NCI-H2107 (cell line): ENCODE data around the gene GSK3B.

ENCODE experiments used
- DNase-seq: peaks from one replicate; lab custom pipeline; 2025; lab: John Stamatoyannopoulos, UW

GSK3B gene

DNA sequence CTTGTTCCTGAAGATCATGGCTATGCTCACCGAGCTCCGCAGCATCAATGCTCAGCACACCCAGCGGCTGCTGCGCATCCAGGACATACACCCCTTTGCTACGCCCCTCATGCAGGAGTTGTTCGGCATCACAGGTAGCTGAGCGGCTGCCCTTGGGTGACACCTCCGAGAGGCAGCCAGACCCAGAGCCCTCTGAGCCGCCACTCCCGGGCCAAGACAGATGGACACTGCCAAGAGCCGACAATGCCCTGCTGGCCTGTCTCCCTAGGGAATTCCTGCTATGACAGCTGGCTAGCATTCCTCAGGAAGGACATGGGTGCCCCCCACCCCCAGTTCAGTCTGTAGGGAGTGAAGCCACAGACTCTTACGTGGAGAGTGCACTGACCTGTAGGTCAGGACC is 277.2 kb downstream of the GSK3B start:
- DNase-seq: no peak

DNA sequence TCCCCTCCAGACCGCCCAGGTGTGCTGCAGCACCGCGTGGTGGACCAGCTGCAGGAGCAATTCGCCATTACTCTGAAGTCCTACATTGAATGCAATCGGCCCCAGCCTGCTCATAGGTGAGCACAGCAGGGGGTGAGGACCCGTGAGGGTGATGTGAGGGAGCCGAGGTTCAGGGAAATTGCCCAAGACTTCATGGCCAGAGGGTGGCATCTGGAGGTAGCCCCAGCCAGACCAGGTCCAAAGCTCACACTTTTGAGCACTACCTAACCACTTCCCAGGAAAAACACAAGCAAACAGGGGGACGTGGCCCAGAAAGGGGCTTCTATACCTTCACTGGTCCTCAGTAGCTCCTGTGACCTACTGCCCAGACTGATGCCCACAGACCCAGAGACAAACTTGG is 278.5 kb downstream of the GSK3B start:
- no peak for DNase-seq

DNA sequence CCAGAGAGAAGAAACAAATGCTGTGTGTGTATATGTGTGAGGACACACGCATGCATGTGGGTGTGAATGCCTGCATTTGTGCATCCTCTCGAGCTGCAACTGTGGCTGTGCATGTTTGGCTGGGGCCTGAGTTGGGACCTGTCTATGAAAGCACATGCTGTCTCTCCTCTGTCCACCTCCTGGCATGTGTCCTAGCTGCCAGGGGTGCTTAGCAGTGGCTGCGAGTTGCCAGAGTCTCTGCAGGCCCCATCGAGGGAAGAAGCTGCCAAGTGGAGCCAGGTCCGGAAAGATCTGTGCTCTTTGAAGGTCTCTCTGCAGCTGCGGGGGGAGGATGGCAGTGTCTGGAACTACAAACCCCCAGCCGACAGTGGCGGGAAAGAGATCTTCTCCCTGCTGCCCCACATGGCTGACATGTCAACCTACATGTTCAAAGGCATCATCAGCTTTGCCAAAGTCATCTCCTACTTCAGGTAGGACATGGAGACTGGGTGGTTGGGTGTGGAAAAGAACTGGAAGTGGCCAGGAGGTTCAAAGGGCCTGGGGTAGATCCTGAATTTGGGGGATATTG is 281.7 kb downstream of the GSK3B start:
- no peak for DNase-seq

DNA sequence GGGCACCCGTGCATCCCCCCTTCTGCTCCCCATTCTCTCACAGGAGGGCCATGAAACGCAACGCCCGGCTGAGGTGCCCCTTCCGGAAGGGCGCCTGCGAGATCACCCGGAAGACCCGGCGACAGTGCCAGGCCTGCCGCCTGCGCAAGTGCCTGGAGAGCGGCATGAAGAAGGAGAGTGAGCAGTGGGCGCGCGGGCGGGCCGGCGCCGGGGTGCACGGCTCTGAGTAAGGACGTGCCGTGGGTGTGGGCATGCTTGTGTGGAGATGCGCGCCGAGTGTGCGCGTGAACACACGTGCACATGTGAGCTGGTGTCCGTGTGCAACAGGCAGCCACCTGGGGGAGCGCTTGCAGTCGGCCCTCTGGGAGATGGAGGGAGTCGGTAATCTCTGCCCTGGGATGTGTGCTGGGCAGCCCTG is 284.2 kb downstream of the GSK3B start:
- no peak for DNase-seq

DNA sequence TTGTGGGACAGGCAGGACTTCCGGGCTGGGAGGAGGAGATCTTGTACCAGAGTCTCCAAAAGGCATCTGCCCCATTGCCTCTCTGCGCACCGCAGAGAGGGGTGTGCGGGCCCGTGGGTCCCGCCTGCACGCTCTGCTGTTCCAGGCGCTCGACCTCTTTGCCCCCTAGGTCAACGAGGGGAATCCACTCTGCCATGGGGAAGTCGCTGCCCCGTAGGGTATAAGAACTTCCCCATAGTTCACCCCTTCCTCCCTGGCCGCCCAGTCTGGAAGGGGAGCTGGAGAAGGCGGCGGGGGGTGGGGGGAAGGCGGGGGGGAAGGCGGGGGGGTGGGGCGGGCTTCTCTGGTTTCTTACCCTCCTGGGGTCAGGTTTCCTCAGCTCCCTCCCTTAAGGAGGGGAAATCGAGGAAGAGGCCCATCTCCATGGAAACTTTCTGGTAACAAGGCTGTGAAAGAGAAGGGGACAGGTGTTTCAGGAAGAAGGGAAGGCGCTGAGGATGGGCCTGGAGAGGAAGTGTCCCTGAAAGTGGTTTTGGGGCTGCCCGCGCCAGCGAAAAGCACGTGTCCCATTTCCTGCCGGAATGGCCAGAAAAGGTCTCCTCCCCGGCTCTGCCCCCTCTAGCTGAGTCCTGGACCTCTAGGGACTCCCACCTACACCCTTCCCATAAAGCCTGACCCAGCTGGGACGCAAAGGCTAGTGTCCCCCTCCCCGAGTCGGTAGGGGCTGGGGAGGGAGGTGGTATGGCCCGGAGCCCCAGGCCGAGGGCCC is 284.8 kb downstream of the GSK3B start:
- no peak for DNase-seq

DNA sequence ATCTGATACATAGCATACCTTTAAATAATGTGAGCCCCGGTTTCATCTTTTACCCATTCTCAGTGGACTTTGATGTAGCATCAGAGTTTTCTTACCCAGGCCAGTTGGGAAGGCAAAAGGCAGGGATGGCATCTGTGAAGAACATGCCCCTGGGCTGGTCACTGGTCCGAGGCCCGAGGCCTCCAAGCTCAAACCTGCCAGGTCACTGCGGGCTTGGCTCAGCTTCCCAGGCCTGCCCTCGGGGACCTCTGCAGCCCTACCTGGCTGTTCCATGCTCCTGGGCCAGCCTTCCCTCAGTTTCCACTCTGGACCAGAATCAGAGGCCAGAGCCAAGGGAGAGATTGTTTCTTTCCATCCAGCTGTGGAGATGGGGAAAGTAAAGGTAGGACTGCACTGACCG is 285.4 kb downstream of the GSK3B start:
- no peak for DNase-seq

DNA sequence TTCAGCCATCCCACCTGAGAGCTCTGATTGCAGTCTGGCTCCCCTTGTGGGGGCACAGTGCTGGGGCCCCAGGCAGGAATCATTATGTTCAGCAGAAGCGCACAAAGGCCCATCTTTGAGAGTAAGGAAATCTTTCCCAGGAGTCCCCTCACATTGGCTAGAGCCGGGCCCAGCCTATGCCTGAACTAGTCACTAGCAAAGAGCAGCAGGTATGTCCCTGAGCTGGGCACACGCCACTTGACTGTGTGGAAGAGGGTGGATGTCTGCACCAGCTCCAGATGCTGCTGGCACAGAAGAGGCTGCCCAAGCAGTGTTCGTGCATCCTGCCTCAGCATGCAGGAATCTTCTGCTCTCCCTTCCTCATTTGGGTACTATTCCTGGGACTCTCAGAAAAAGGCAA is 286.0 kb downstream of the GSK3B start:
- no peak for DNase-seq

DNA sequence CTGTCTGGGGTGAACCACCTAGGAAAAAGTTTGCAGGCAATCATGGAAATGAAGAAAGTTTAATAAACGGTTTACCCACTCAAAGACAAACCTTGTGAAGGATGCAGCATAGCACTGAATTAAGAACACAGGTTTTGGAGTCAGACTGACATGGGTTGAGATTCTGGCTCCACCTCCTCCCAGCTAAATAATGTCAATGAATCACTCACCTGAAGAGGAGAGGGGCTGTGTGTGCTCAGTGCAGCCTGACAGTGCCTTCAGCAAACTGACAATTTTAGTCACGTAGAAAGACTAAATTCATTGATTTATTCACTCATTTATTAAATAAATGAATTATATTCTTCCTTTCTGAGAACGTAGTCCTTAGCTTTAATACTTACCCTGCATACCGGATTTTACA is 293.4 kb downstream of the GSK3B start:
- DNase-seq: no peak

DNA sequence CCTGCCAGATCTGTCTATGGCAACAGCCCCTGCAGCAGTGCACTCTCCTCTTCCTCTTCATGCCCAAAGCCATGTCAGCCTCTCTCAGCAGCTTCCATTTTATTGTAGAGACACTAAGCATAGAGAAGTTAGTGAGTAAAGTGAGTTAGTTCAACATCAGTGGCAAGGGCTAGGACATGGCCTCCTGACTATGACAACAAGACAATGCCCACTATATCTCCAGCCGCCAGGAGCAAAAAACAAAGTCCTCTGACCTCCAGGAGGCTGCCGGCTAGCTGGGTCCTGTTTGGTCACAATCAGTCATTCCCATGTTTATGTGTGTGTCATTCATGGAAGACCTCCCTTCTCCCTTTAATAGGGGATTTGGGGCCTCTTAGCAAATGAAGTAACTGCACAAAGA is 297.5 kb downstream of the GSK3B start:
- DNase-seq: no peak

DNA sequence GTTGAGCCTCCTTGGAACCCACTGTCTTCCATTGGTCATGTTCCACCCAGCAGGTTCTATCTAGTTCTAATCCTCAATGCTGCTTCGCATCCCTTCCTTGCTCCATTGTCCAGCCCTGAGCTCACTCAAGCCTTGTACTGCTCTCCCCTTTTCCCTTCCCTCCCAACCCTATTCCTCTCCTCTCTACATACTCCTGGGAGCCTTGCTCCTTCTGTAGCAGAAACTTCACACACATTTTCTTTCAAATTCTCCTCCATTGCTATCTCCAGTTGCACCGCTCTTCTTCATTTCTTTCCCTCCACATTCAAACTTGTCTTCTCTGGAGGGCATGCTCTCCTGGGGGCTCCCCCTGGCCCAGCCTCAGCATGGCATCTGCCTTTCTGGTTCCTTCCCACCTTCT is 297.9 kb downstream of the GSK3B start:
- DNase-seq: no peak

DNA sequence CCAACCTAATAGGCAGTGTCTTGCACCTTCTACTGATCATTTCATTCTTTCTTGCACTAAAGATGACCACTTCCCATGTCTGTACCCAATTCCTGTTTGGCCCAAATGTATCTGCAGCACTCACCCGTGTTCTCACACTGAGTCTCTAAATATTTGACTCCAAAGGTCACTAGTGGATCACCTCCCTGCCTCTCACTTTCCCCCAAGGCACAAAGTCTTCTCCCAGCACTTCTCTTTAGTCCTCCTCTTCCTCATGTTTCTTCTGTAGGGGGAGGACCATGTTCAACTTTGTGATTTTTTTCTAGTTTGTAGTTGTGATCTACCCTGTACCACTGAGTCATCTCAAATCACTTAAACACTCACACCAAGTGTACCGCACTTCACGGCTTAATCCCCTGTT is 298.4 kb downstream of the GSK3B start:
- DNase-seq: no peak

DNA sequence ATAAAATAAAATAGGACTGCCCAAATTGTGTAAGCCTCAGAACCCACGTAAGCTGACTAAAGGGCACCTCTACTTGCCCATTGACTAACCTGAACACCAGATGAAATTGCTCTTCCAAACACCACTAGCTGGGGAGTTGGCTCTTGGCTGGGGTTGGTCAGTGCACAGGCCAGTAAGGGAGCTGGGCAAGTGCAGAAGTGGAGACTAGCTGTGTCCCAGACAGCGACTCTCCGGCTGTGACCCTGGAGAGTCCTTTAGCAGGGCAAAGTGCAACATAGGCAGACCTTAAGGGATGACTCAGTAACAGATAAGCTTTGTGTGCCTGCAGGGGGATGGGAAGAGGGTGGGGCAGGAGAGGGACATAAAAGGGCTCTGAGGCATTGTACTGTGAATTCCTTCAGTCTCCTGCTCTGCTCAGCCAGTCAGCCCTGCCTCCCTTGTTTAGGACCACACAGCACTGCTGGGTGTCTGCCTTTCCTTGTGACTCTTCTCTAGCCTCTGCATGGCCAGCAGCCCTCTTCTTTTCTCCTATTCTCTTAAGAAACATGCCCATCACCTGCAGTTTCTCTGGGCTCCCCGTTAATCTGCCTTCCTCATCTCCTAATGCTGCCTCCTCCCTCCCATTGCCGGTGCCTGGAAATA is 299.2 kb downstream of the GSK3B start:
- DNase-seq: no peak

DNA sequence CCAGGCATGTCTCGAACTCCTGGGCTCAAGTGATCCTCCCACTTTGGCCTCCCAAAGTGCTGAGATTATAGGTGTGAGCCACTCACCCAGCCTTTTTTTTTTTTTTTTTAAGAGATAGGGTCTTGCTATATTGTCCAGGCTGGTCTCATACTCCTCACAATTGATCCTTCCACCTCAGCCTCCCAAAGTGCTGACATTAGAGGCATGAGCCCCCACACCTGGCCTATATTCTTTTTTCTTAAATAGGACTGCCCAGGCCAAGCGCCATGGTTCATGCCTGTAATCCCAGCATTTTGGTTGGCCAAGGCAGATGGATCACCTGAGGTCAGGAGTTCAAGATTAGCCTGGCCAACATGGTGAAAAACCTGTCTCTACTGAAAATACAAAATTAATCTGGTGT is 299.8 kb downstream of the GSK3B start:
- no peak for DNase-seq

DNA sequence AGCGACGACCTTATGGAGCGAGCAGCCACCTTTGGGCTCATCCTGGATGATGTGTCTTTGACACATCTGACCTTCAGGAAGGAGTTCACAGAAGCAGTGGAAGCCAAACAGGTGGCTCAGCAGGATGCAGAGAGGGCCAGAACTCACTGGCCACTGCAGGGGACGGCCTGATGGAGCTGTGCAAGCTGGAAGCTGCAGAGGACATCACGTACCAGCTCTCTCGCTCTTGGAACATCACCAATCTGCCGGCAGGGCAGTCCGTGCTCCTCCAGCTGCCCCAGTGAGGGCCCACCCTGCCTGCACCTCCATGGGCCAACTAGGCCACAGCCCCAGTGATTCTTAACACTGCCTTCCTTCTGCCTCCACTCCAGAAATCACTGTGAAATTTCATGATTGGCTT is 302.0 kb downstream of the GSK3B start:
- DNase-seq: no peak

DNA sequence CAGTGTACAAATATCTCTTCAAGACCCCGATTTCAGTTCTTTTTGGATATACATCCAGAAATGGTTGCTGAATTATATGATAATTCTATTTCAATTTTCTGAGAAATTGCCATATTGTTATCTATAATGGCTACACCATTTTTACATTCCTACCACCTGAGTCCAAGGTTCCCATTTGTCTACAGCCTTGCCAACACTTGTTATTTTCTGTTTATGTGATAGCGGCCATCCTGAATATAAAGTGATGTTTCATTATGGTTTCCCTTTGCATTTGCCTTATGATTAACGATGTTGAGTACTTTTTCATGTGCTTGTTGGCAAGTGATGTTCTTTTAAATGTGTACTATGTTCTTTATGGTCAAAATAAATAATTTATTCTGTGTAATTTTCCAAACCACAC is 303.9 kb downstream of the GSK3B start:
- DNase-seq: no peak

DNA sequence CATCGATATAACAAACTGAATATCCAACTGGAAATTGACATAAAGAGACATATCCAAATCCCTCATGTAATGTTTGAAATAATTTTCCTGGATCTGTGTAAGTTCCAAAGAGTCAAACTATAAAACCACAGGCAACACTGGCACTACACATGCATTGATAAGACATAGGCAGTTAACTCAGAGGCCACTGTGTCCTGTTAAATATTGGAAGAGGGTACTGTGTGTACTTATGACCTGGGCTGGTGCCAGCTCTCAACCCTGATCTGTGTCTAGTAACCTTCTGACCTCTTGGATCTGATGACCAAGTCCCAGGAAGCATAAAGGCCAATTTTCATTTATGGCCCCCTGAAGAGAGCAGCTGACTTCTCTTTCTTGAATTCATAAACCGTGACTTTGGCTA is 307.8 kb downstream of the GSK3B start:
- DNase-seq: no peak

DNA sequence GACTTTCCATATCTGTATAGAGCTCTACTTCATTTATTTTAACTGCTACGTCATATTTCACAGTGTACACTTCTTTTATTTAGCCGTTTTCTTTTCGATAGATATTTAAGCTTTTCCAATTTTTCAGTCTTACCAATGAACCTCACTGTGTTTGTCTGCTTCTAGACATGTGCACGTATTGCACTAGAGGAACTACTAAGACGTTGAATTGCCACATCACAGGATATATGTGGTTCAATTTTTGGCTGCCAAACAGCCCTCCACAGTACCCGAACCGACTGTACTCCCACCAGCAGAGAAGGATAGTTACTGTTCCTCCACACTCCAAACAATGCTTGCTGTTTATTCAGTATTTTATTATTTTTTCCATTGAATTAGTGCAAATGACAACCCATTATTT is 310.4 kb downstream of the GSK3B start:
- DNase-seq: no peak

DNA sequence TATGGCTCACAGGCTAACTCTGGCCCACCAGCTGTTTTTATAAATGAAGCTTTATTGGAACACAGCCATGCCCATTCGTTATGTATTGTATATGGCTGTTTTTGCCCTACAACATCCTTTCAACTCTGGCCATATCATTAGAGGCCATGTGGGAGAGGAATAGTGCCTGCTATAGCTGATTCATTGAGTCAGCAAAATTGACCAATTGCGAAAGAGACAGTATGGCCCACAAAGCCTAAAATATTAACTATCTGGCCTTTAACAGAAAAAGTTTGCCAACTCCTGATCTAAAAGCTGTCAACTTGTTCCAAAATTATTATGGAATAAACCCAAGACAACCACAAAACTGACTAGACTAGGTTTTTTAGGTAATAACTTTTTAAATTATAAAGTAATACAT is 311.0 kb downstream of the GSK3B start:
- DNase-seq: no peak

DNA sequence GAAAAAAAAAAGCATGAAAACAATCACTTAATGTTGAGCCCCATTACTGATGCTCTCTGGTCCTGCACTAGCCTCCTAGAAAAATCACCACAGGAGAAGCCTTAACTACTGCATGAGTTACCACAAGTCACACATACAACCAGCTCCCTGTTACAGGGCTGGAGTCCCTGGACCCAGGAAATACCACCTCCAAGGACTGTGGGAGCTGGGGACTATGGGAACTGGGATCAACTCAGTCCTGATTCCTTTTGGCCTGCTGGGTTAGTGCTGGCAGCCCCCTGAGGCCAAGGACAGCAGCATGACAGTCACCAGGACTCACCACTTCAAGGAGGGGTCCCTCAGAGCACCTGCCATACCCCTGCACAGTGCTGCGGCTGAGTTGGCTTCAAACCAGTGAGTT is 311.8 kb downstream of the GSK3B start:
- DNase-seq: no peak

DNA sequence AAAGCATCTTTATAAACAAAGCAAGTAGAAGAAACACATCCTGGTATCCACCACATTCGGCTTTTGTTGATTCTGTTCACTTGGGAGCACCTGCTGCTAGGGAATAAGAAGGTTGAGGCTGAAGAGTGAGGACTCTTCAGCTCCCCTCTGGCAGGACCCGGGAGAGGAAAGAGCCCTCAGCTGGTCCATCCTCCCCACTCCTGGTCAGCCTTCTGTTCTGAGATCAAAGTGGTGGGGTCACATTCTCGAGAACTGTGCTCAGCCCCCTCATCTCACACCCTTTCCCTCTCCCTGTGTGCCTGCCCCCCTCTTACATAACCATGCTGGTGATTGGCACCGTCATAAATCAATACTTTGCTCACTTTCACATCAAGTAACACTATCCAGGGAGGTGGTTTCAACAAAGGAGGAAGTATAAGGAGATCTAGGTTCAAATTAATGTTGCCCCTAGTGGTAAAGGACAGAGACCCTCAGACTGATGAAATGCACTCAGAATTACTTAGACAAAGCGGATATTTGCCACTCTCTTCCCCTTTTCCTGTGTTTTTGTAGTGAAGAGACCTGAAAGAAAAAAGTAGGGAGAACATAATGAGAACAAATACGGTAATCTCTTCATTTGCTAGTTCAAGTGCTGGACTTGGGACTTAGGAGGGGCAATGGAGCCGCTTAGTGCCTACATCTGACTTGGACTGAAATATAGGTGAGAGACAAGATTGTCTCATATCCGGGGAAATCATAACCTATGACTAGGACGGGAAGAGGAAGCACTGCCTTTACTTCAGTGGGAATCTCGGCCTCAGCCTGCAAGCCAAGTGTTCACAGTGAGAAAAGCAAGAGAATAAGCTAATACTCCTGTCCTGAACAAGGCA is 312.7 kb downstream of the GSK3B start, which contains the start of gene NR1I2:
Gene NR1I2, plus strand, starts transcription at position 772 of the 869 bp plus-strand sequence.
- no peak for DNase-seq

DNA sequence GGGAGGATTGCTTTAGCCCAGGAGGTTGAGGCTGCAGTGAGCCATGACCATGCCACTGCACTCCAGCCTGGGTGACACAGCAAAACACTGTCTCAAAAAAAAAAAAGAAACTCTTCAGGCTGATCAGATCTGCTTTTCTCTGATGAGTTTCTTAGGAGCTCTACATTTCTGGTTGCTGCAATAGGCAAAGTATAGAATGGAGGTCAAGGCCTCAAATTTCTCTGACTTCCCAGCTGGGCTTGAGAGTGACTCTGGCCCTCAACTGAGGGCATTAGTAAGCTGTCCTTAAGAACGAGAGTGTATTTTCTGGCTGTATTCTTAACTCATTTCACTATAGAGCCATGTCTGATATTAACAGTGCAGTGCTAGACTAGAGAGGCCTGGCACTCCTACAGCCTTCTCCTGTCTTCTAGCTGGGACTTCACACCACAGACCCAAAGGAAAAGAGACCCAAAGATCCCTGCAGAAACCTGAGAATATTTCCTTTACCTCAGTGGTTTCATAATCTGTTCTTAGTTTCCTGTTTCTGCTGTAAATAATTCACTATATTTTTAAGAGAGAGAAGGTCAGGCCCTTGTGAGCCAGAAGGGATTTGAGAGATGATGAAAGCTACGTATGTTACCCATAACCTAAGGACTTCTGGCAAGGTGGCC is 314.4 kb downstream of the GSK3B start:
- DNase-seq: no peak

DNA sequence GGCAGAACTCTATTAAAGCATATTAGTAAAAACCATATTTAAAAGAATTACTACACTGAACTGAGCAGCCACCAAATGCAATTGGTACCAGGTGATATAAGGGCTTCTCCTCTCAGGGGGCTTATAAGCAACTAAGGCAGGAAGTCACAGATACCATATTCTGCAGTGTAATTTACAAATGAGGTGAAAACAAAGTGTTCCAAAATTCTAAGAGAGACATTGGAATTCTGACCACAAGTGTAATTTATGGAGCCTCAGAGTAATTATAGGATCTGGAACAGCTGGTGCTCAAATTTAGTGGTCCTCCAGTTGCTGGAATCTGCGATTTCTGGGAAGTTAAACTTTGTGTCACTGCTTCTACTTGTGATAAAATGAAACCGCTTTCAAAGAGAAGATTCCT is 315.4 kb downstream of the GSK3B start:
- no peak for DNase-seq
